HG03095 (cell line): Measurements from ENCODE around the gene GABBR1.

Experiments
- ATAC-seq: cut with Tn5 transposase; IDR thresholded peaks from one replicate; pipeline ENCODE4 v1.9.1; 2021; ENCODE audit warnings: moderate library complexity; ENCODE audit not compliant: unreplicated experiment

The GABBR1 gene

DNA sequence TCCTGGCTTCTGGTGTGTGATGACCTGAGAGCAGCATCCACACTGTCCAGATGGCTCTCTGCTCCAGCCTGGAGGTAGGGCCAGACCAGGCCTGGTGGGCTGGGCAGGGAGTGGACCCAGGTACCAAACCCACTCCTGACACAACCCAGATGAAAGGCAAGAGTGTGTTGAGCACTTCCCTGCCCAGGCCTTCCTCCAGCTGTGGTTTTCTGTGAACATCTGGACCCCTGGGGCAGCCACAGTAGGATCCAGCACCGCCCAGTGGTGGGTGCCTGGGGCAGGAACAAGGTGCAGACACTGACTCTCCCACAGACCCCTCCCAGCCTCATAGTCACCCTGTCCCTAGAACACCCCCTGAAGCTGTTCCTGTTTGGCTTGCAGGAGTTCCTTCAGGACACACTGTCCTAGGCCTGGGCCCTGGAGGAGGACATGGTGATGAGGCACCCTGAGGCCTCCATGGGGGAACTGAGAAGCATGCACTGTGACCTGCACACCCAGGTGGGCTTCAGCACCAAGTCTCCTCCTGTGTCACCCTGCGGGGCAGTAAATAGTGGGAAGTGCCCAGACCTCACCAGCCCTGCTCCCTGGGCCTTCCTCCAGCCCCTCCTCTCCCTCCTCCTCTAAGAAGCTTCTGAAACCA is 102.2 kb downstream of the GABBR1 start:
- no peak for ATAC-seq

DNA sequence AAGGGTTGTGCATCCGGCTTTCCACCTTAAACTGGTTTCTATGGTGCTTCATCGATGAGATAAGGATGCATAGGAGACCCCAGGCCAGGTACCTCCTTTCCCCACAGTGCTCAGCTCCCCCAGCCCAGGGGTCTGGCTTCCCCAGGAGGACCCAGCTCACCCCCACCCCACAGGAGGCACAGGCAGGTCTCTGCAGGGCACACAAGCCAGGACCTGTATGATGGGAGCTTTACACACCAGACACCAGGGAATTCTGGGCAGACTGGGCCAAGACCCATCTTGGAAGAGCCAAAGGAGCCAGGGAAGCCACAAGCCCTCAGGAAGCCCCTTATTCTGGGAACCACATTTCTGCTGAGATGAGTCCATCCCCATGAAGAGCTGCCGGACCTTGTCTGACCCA is 103.0 kb downstream of the GABBR1 start:
- ATAC-seq = no peak

DNA sequence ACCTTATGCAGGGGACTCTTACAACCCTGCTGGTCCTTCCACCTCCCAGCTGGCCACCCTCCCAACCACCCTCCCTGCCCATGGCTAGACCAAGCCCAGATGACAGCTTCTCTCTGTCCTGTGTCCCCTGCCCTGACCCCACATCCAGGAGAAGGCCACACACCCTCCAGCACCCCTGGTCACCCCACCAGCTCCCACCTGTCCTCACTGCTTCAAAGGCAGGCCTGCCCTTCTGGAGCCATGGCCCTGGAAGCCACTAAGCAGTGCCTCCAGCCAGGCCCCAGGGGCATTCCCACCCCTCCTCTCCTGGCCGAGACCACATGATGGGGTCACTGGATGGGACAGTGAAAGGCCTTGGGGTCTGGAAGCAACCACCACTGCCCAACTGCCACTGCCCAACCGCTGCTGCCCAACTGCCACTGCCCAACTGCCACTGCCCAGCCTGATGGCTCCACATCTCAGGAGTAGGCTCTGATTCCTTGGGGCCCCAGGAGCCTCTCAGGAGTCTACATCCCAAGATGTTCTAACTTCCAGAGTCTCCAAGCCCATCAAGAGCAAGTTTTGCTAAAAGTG is 103.9 kb downstream of the GABBR1 start:
- no peak for ATAC-seq

DNA sequence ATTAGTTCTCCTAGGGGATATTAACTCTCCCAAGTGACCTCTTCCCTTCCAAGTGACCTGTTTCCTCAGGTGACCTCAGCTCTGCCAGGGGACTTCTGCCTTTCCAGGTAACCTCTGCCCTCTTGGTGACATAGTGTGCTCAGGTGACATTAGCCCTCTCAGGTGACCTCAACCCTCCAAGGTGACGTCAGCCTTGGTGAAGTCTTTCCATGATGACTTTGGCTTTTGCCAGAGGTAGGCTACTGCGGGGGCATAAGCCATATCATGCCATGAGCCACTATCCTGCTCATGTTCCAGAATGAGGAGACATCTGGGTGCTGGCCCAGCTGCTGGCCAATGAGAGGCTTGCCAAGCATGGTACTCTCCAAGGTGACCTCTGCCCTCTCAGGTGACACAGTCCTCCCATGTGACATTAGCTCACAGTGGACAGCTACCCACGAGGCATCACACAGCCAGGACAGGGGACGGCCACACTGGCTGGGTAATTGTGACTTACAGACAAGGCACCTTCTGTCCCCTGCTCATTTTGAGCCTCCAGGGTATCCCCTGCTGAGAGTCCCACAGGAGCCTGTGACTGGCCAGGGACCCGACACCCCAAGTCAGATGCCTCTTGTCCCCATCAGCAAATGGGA is 104.6 kb downstream of the GABBR1 start:
- no peak for ATAC-seq

DNA sequence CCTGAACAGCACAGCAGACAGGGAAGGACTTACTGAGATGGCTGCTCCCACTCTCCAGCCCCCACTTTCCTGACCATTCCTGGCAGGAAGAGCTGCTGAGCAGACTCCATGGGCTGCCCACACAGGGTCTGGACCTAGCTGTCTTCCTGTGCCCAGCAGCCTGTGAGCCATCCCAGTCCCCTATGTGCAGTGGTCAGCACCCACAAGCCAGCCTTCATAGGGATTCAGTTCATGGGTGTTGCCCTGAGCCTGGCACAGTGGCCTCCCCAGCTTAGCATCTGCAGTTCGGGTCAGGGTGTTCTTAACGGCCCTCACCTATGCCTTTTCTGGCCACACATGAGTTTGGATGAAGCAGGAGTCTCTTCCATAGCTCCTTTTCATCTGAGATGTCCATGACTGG is 105.4 kb downstream of the GABBR1 start:
- ATAC-seq = no peak

DNA sequence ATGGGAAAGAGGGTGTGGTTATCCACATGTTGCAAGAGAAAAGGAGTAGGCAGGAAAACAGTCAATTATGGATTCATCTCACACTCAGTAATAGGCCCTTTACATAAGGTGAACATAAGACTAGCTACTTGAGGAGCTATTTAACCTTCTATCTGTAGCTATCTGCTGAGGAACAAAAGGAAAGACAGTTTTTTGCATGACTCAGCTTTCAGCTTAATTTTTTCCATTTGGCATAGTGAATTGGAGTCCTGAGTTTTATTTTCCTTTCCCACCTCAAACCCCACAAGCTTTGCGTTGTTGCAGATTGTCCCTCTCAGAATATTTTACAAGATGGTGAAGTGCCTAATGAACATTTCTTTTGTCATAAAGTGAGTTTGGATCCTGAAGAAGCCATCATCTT is 105.9 kb downstream of the GABBR1 start:
- no peak for ATAC-seq

DNA sequence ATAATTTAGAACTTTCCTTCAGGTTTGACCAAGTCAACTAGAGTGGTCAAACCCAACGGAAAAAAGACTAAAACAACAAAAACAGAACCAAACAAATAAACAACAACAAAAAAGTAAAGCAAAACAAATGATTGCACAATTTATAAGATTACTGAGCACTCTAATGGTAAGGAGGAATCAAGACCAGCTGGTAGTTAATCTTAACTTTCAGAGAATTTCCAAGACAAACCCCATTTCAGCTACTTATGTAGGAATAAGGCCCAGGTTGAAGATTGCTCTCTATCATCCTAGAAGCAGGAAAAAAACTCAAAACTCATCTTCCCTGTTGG is 107.7 kb downstream of the GABBR1 start:
- no peak for ATAC-seq

DNA sequence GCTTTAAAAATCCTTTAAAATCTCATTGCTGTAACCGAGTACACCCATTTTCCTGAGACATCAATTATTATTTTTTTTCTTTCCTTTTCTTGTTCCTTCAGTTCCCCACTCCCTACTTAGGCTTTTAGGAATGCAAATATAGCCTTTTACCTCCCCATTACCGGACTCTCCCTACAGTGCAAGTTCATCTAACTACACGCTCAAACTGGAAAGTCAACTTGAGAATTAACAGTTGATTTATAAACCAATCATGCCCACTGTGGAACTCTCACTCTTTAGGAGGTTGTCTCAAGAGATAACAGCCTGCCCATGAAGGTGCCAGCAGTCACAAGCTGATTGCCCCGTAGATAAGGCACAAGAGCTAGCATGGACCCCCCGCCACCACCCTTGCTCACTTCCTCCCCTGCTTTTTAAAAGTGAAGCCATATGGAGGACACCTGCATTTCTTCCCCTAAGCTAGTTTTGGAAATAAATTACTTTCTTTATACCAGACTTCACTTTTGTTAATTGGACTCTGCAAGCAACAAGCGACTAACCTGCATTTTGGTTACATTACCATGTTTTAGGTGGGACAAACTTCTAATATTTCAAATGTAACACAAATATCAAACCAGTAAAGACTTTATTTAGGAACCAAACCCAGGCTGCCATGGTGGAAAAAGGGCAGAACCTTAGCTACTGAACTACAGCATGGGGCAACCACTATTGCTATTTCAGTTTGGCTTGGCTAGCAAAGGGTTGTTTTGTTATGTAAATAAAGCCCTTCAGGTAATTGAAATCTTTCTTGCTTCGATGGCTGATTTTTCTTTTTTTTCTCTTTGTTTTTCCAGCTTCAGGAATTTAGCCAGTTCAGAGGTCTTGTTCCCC is 108.3 kb downstream of the GABBR1 start:
- no peak for ATAC-seq

DNA sequence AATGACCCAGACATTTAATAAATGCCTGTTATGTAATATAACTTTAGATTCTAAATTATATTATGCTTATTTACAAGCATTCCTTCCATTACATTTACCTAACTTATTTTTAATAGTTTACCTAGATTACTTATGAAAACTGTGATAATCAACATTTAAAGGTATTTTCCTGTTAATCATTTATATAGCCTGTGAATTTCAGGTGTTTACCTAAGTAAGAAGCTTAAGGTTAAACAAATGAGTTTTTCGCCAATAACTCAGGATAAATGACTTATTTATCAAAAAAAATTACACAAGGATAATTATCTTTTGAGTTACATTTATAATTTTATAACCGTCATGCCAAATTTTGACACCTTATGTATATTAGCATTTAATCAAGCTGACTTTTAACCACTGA is 108.9 kb downstream of the GABBR1 start:
- no peak for ATAC-seq

DNA sequence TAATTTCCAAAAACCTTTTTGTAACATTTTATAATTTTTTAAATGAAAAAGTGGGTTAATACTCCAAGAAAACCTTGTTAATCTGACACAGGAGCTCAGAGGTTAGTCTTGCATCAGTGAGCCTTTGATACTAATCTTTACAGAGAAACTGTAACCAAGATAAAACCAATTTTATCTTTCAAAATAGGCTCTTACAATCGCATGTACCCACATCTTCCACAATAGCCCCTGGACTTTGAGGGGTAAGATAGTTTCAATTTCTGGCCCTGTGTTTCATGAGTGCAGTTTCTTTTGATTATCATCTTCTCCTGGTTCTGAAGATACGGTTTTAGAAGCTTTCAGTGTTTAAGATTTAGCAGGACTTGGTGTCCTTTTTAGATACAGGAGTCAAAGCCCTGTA is 110.8 kb downstream of the GABBR1 start:
- ATAC-seq = no peak

DNA sequence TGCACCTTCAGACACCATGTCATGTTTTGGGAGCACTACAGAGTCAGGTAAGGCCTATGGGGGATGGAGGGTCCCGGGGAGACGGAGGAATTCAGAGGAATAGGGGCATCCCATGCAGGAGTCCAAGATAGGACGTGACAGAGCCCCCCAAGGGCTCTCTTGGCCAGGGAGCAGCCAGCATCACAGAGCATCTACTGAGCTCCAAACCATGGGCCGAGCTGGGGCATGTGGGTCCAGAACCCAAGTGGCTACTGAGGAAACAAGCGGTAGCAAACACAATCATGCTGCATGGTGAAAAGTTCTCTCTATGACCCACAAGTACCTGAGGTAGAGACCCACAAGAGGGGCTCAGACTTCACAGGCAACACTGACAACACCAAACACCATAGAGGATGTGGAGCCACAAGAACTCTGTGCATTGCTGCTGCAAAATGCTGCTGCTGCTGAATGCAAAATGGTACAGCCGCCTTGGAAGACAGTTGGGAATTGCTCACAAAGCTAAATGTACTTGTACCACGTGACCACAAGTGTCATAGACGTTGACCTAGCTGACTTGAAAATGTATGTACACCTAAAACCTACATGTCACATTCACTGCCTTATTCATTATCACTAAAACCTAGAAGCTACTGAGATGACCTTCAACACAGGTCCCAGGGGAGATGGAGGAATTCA is 111.8 kb downstream of the GABBR1 start:
- ATAC-seq = no peak

DNA sequence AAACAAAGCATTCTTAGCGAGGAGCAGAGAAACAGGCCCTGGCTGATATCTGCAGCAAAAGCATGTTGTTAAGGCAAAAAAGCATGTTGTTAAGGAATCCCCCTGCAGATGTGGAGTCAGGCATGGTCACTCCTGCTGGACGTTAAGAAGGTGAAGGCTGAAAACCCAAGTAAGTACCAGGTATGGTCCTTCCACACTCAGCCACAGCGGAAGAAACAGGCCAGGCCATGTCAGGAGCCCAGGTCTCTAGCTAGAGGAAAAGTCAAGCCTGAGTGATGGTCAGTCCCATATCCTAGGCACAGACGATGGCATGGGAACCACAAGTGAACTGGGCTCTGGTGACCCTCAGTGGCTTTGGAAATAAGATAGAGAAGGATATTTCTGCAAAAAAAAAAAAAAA is 112.8 kb downstream of the GABBR1 start:
- no peak for ATAC-seq

DNA sequence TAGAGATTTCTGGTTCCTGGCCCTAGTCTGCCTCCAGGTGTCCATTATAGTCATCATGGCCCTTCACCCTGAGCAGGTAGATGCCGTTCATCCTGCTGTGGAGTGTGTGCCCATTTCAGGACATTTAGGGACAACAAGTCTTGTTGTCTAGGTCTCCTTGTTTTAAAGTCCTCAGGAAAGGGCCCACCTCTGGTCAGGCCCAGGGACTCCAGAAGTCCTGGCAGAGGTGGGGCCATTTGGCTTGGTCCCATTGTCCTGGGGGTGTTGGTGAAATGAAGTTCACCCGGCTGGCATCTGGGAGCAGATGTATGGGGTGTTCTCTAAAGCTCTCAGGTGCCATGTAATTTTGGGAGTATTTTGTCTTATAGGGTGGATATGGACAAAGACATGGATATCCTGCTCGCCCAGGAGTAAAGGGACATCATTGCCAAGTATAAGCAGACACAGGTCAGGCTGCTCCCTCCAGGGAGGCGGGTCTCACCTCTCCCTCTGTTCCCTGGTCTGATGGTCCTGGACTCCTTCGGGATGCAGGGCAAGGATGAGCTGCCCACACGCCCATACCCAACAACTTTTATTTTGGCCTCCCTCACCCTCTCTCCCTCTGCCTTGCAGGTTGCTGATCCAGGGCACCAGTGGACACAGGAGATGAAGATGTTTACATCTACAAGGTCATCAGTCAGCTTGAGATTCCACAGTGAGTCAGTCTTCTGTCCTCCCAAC is 113.5 kb downstream of the GABBR1 start:
- ATAC-seq = no peak

DNA sequence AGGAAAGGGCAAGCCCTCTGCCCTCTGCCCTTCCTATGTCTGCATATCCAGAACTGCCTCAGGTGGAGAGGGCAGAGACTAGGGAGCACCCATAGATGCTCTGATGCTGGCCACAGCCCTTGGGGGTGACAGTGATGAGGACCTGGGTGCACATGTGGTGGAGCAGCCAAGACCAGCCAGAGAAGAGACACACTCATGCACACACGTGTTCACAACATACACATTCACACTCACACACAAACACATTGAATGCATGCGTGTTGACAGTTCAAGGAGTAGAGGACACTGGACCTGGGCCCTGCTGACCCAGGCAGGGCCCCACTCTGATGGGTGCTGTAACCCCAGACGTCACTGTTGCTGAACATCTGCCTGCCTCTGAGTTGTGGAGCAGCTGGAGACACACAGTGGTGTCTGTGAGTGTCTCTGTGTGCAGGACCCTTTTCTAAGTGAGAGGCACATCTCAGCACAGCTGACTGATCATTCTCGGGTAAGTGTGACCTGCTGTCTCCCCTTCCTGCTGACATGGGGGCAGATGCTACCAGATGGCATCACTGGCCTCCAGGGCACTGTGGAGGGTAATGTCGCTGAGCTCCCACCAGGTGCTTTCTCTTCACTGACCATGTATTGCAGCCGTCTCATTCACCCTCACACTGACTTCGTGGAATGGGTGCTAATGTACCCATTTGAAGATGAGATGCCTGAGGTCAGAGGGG is 115.1 kb downstream of the GABBR1 start:
- no peak for ATAC-seq

DNA sequence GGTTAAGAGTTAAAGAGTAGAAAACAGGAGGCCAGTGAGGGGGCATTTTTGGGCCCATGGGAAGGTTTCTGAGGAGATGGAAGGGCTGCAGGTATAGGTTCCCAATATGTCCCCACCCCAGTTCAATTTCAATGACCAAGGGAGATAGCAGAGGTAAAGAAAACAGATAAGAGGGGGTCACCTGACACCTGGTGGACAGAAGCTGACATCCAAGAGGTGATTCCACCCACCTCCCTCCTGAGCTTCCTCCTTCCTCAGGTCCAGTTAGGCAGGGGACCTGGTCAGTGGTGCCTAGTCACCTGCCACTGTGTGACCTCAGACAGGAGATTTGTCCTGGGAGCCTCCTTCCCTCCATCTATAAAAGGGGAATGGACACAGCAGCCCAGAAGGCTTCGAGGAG is 115.7 kb downstream of the GABBR1 start:
- ATAC-seq = no peak

DNA sequence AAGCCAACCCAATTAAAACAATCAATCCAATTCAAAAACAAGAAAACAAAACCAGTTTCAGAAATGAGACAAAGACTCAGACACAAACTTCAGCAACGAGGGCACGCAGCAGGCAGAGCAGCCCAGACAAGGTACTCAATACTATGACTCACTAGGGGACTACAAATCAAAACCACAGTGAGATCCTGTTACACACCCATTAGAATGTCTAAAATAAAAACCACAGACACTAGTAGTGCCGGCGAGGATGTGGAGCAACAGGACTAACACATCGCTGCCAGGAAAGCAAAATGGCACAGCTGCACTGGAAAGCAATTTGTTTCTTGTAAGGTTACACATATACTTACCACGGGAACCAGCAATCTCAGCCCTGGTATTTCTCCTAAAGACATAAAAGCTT is 116.9 kb downstream of the GABBR1 start:
- no peak for ATAC-seq

DNA sequence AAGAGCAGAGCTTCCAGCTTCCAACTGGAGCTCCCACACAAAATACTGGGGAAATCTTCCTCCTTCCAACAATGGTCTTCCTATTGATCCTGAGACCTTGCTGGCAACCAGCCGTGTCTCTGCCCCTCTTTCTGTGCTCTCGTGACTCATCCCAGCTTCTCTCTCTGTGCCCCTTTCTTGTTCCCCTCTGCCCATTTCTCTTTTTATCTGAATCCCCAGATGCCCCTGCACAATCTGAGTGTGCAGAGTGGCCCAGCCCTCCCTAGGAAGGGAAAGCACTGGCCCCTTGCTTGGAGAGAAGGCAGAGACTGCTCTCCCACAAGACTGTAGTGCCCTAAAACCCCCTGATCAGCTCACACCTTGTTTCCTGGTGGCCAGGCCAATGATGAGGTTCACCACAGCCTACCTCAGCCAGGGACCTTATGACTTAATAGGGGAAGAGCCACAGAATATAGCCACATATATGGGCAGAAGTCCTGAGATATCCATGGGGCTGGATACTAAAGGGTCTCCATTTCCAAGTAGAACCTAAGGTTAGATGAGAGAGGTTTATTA is 122.2 kb downstream of the GABBR1 start:
- no peak for ATAC-seq

DNA sequence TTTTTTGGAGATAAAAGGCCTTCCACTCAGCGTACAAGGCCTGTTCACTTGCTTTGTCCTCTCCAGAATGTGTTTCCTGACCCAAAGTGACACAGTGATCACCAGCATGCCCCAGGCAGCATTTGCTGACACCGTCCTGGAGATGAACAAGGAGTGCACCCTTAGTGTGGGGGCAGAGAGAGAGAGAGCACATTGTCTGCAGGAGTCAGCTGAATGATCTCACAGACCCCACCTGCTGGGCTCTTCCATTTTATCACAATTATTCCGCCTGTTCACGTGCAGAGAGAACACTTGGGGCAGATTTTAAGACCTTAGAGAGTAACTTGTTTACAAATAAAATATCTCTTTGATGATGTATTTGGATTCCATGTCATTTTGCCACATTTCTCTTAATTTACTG is 122.8 kb downstream of the GABBR1 start:
- no peak for ATAC-seq
